Mesendoderm (in vitro differentiated cells): ENCODE results near the gene ADAM22.

Experiments used
- DNase-seq: peaks from one replicate; pipeline ENCODE4 v3.0.0; 2013
- H2AK5ac ChIP-seq: 2 replicates; pipeline ENCODE4 v1.6.1; 2013; ENCODE audit warnings: low read length, inconsistent platforms
- H2BK120ac ChIP-seq: 2 replicates; pipeline ENCODE4 v1.6.1; 2013; ENCODE audit warnings: low read depth, mild to moderate bottlenecking, low read length, moderate library complexity, mixed read lengths
- H2BK15ac ChIP-seq: replicated peaks from 2 replicates; pipeline ENCODE4 v1.6.1; 2013; ENCODE audit warnings: low read depth, mild to moderate bottlenecking, moderate library complexity
- H2BK5ac ChIP-seq: 2 replicates; pipeline ENCODE4 v1.6.1; 2013; ENCODE audit warnings: low read length, inconsistent platforms
- H3K18ac ChIP-seq: 2 replicates; pipeline ENCODE4 v1.6.1; 2013; ENCODE audit warnings: mild to moderate bottlenecking, low read length, mixed read lengths
- H3K23ac ChIP-seq: one replicate; pipeline ENCODE4 v1.6.1; 2013; ENCODE audit warnings: low read length
- H3K27ac ChIP-seq: 2 replicates; pipeline ENCODE4 v1.5.1; 2013; ENCODE audit warnings: low read depth, mild to moderate bottlenecking, inconsistent platforms, low read length, moderate library complexity
- H3K27me3 ChIP-seq: 2 replicates; pipeline ENCODE4 v1.6.1; 2013; ENCODE audit warnings: low read length, control low read depth, mild to moderate bottlenecking, inconsistent platforms; ENCODE audit not compliant: insufficient read depth, poor library complexity
- H3K36me3 ChIP-seq: 2 replicates; pipeline ENCODE4 v1.6.1; 2013; ENCODE audit warnings: low read length, inconsistent platforms; ENCODE audit not compliant: control insufficient read depth, insufficient read depth
- H3K4ac ChIP-seq: one replicate; pipeline ENCODE4 v1.6.1; 2013; ENCODE audit warnings: low read depth, mild to moderate bottlenecking, low read length, moderate library complexity
- H3K4me1 ChIP-seq: 2 replicates; pipeline ENCODE4 v1.6.1; 2013; ENCODE audit warnings: low read depth, low read length, inconsistent platforms; ENCODE audit not compliant: control insufficient read depth
- H3K4me2 ChIP-seq: 2 replicates; pipeline ENCODE4 v1.6.1; 2013; ENCODE audit warnings: low read length
- H3K4me3 ChIP-seq: 2 replicates; pipeline ENCODE4 v1.5.1; 2013; ENCODE audit warnings: mild to moderate bottlenecking, low read length
- H3K56ac ChIP-seq: one replicate; pipeline ENCODE4 v1.6.1; 2013; ENCODE audit warnings: low read length
- H3K79me1 ChIP-seq: 2 replicates; pipeline ENCODE4 v1.6.1; 2013; ENCODE audit warnings: low read length, inconsistent platforms
- H3K79me2 ChIP-seq: 2 replicates; pipeline ENCODE4 v1.6.1; 2013; ENCODE audit warnings: mild to moderate bottlenecking, low read length; ENCODE audit not compliant: control insufficient read depth, insufficient read depth
- H3K9ac ChIP-seq: 2 replicates; pipeline ENCODE4 v1.6.1; 2013; ENCODE audit warnings: low read length, inconsistent platforms
- H4K5ac ChIP-seq: one replicate; pipeline ENCODE4 v1.6.1; 2013; ENCODE audit warnings: low read length
- H4K8ac ChIP-seq: one replicate; pipeline ENCODE4 v1.6.1; 2013; ENCODE audit warnings: low read depth, mild to moderate bottlenecking, control low read depth, low read length, moderate library complexity
- WGBS: extraction: QIAGEN DNeasy Blood & Tissue Kit; methylation state at CpG from one replicate; pipeline ENCODE4 v1.1.7; 2013; ENCODE audit warnings: low lambda C conversion rate, missing lambda C conversion rate; ENCODE audit not compliant: insufficient coverage; ENCODE audit errors: extremely low coverage; 5-methylcytosine and 5-hydroxymethylcytosine counted together

The ADAM22 gene

GRCh38 chr7:88147949-88148348 is 213.9 kb downstream of the ADAM22 start:
- no CpG with 5 or more reads among the region's 1 CpG for WGBS

GRCh38 chr7:88150033-88150432 is 216.0 kb downstream of the ADAM22 start:
- Histone ChIP-seq H3K23ac (no peak overlapping the region), H2BK120ac (no peak overlapping the region), H4K5ac (no peak overlapping the region), H3K79me1 (no peaks in the 10 kb centered on the region), H3K4me1 (no peaks in the 10 kb centered on the region), H3K4ac (no peak overlapping the region), H2BK15ac (no peak overlapping the region), H3K4me3 (no peak overlapping the region), H2AK5ac (no peak overlapping the region), H3K9ac (no peak overlapping the region), H3K79me2 (no peaks in the 10 kb centered on the region), H4K8ac (no peak overlapping the region), H3K27ac (no peak overlapping the region), H3K4me2 (no peak overlapping the region), H3K56ac (no peak overlapping the region), H3K36me3 (no peaks in the 10 kb centered on the region), H3K18ac (no peak overlapping the region), H3K27me3 (no peaks in the 10 kb centered on the region), H2BK5ac (no peak overlapping the region)
- no peak for DNase-seq
- no CpG with 5 or more reads among the region's 4 CpGs for WGBS

More at GRCh38 chr7:88147949-88148348, 213.9 kb downstream of the ADAM22 start:
- Histone ChIP-seq H3K23ac (no peak overlapping the region), H3K27me3 (no peaks in the 10 kb centered on the region), H3K56ac (no peak overlapping the region), H3K9ac (no peak overlapping the region), H3K4me1 (no peaks in the 10 kb centered on the region), H2AK5ac (no peak overlapping the region), H3K27ac (no peak overlapping the region), H4K8ac (no peak overlapping the region), H3K4ac (no peak overlapping the region), H3K18ac (no peak overlapping the region), H3K4me3 (no peak overlapping the region), H3K4me2 (no peak overlapping the region), H2BK5ac (no peak overlapping the region), H3K79me1 (no peaks in the 10 kb centered on the region), H4K5ac (no peak overlapping the region), H3K79me2 (no peaks in the 10 kb centered on the region), H2BK120ac (no peak overlapping the region), H2BK15ac (no peak overlapping the region), H3K36me3 (no peaks in the 10 kb centered on the region)
- DNase-seq = peak; percentile 74

- H3K27ac ChIP-seq = no peak overlapping the region
- WGBS = no CpG with 5 or more reads among the region's 7 CpGs
Measured at GRCh38 chr7:88151119-88151790, 217.2 kb downstream of the ADAM22 start.

GRCh38 chr7:88153378-88153777 is 219.3 kb downstream of the ADAM22 start:
- Histone ChIP-seq H3K27me3 (no peaks in the 10 kb centered on the region), H2BK120ac (no peak overlapping the region), H2BK5ac (no peak overlapping the region), H3K18ac (no peak overlapping the region), H3K4ac (no peak overlapping the region), H3K4me3 (no peak overlapping the region), H3K4me2 (no peak overlapping the region), H4K5ac (no peak overlapping the region), H3K79me2 (no peaks in the 10 kb centered on the region), H3K9ac (no peak overlapping the region), H3K4me1 (no peaks in the 10 kb centered on the region), H3K27ac (no peak overlapping the region), H2AK5ac (no peak overlapping the region), H3K23ac (no peak overlapping the region), H3K36me3 (no peaks in the 10 kb centered on the region), H4K8ac (no peak overlapping the region), H3K79me1 (no peaks in the 10 kb centered on the region), H2BK15ac (no peak overlapping the region), H3K56ac (no peak overlapping the region)
- peak; percentile 22 for DNase-seq

More at GRCh38 chr7:88151119-88151790, 217.2 kb downstream of the ADAM22 start:
- no peak overlapping the region for H3K18ac ChIP-seq
- no peak overlapping the region for H3K9ac ChIP-seq
- no peak overlapping the region for H3K4me2 ChIP-seq
- no peaks in the 10 kb centered on the region for H3K79me2 ChIP-seq
- H4K8ac ChIP-seq = no peak overlapping the region
- no peaks in the 10 kb centered on the region for H3K79me1 ChIP-seq
- H2AK5ac ChIP-seq = no peak overlapping the region
- no peak for DNase-seq
- H3K23ac ChIP-seq = no peak overlapping the region
- no peaks in the 10 kb centered on the region for H3K36me3 ChIP-seq
- H3K4ac ChIP-seq = no peak overlapping the region
- H3K56ac ChIP-seq = no peak overlapping the region
- no peaks in the 10 kb centered on the region for H3K27me3 ChIP-seq
- no peak overlapping the region for H2BK5ac ChIP-seq
- H3K4me1 ChIP-seq = no peaks in the 10 kb centered on the region
- H2BK120ac ChIP-seq = no peak overlapping the region
- H4K5ac ChIP-seq = no peak overlapping the region
- H3K4me3 ChIP-seq = no peak overlapping the region
- no peak overlapping the region for H2BK15ac ChIP-seq

GRCh38 chr7:88155756-88156155 is 221.7 kb downstream of the ADAM22 start:
- Histone ChIP-seq H3K36me3 (no peaks in the 10 kb centered on the region), H4K8ac (no peak overlapping the region), H3K23ac (no peak overlapping the region), H3K4ac (no peak overlapping the region), H3K4me2 (no peak overlapping the region), H3K18ac (no peak overlapping the region), H3K27ac (no peak overlapping the region), H3K9ac (no peak overlapping the region), H3K56ac (no peak overlapping the region), H2BK5ac (no peak overlapping the region), H2BK120ac (no peak overlapping the region), H3K79me1 (no peaks in the 10 kb centered on the region), H3K27me3 (no peaks in the 10 kb centered on the region), H2AK5ac (no peak overlapping the region), H2BK15ac (no peak overlapping the region), H3K4me1 (no peaks in the 10 kb centered on the region), H3K79me2 (no peaks in the 10 kb centered on the region), H3K4me3 (no peak overlapping the region), H4K5ac (no peak overlapping the region)
- DNase-seq = no peak
- 100% methylated on average over 2 of the region's 4 CpGs for WGBS

GRCh38 chr7:88156356-88156755 is 222.3 kb downstream of the ADAM22 start:
- no peak overlapping the region for H3K4ac ChIP-seq

More at GRCh38 chr7:88156356-88156755, 222.3 kb downstream of the ADAM22 start:
- no peak overlapping the region for H3K4me2 ChIP-seq
- no peaks in the 10 kb centered on the region for H3K4me1 ChIP-seq
- H3K56ac ChIP-seq = no peak overlapping the region
- H3K23ac ChIP-seq = no peak overlapping the region
- no peaks in the 10 kb centered on the region for H3K36me3 ChIP-seq
- no peak for DNase-seq
- no peak overlapping the region for H2BK120ac ChIP-seq
- no peak overlapping the region for H2BK5ac ChIP-seq
- H3K79me2 ChIP-seq = no peaks in the 10 kb centered on the region
- H2AK5ac ChIP-seq = no peak overlapping the region
- H2BK15ac ChIP-seq = no peak overlapping the region
- WGBS = no CpG with 5 or more reads among the region's 1 CpG
- no peaks in the 10 kb centered on the region for H3K79me1 ChIP-seq
- H3K18ac ChIP-seq = no peak overlapping the region
- no peak overlapping the region for H4K8ac ChIP-seq
- no peak overlapping the region for H4K5ac ChIP-seq
- H3K27me3 ChIP-seq = no peaks in the 10 kb centered on the region
- no peak overlapping the region for H3K9ac ChIP-seq
- H3K4me3 ChIP-seq = no peak overlapping the region
- no peak overlapping the region for H3K27ac ChIP-seq
